Measurements from ENCODE around the gene LRRC41.

Gene LRRC41

DNA sequence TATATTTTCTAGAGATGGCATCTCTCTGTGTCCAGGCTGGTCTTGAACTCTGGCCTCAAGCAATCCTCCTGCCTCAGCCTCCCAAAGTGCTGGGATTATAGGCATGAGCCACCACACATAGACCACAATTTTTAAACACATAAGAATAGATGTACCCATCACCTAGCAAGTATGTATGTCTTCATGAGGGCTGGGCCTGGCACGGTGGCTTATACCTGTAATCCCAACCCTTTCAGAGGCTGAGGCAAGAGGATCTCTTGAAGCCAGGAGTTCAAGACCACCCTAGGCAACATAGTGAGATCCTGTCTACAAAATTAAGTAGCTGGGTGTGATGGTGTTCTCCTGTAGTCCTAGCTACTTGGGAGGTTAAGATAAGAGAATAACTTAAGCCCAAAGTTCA is 13.9 kb upstream of the LRRC41 start:
- H3K4me3 ChIP-seq (ENCODE audit: low read depth, low read length), result no peak overlapping the region
- TF ChIP-seq, protein P1, sequence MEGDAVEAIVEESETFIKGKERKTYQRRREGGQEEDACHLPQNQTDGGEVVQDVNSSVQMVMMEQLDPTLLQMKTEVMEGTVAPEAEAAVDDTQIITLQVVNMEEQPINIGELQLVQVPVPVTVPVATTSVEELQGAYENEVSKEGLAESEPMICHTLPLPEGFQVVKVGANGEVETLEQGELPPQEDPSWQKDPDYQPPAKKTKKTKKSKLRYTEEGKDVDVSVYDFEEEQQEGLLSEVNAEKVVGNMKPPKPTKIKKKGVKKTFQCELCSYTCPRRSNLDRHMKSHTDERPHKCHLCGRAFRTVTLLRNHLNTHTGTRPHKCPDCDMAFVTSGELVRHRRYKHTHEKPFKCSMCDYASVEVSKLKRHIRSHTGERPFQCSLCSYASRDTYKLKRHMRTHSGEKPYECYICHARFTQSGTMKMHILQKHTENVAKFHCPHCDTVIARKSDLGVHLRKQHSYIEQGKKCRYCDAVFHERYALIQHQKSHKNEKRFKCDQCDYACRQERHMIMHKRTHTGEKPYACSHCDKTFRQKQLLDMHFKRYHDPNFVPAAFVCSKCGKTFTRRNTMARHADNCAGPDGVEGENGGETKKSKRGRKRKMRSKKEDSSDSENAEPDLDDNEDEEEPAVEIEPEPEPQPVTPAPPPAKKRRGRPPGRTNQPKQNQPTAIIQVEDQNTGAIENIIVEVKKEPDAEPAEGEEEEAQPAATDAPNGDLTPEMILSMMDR (IDR thresholded peaks at IDR 0.05; ENCODE audit: low read depth, low read length, missing control alignments), result no peak
- in situ Hi-C loops (cut with HindIII; ENCODE audit: low sequenced_read_pairs), result no loop called here
- no peak for DNase-seq (ENCODE audit: low read depth)

DNA sequence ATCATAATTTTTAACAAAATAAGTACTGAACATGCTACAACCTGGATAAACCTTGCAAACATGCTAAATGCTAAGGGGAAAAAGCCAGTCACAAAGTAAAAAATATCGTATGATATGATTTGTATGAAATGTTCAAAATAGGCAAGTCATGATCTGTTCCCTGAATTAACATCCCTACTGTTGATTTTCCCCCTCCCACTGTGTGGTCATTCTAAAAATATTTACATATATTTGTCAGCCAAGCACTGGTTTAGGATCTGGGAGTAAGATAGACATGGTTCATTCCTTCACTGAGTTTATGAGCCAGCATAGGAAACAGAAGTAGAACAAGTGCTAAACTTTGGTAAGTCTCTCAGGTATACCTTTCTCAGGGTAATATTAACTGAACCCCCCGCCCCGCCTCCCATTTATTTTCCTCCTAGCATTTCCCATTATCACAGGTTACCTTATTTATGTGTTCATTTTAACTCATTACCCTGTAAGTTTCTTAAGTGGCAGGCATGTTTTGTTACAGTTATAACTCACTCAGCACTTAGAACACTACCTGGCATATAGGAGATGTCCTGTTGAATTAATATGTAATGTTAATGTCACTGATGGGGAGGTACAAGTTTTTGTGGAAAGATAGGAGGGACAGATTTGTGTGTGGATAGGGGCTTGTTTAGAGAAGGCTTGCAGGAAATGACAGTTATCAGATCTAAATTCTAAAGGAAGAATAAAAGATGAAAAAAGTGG is 12.4 kb upstream of the LRRC41 start:
- no peak overlapping the region for H3K4me3 ChIP-seq (ENCODE audit: low read depth, low read length)
- TF ChIP-seq, protein P1 (IDR thresholded peaks at IDR 0.05; ENCODE audit: low read depth, low read length, missing control alignments), result no peak
- DNase-seq (ENCODE audit: low read depth), result no peak
- in situ Hi-C loops (cut with HindIII; ENCODE audit: low sequenced_read_pairs), result no loop called here

DNA sequence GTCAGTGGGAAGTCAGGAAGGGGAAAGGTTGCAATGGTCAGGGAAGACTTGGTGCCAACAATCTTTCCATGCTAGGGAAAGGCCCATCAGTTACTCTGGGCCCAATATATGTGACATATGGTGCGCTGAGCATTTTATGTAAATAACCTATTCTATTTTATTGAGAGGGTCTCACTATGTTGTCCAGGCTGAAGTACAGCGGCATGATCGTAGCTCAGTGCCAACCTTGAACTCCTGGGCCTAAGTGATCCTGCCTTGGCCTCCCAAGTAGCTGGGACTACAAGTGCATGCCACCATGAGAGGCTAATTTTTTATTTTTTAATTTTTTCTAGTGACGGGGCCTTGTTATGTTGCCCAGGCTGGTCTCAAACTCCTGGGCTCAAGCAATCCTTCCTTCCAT is 6.9 kb upstream of the LRRC41 start:
- TF ChIP-seq, protein P1 (IDR thresholded peaks at IDR 0.05; ENCODE audit: low read depth, low read length, missing control alignments), result no peak
- in situ Hi-C loops (cut with HindIII; ENCODE audit: low sequenced_read_pairs), result no loop called here
- DNase-seq (ENCODE audit: low read depth), result no peak

DNA sequence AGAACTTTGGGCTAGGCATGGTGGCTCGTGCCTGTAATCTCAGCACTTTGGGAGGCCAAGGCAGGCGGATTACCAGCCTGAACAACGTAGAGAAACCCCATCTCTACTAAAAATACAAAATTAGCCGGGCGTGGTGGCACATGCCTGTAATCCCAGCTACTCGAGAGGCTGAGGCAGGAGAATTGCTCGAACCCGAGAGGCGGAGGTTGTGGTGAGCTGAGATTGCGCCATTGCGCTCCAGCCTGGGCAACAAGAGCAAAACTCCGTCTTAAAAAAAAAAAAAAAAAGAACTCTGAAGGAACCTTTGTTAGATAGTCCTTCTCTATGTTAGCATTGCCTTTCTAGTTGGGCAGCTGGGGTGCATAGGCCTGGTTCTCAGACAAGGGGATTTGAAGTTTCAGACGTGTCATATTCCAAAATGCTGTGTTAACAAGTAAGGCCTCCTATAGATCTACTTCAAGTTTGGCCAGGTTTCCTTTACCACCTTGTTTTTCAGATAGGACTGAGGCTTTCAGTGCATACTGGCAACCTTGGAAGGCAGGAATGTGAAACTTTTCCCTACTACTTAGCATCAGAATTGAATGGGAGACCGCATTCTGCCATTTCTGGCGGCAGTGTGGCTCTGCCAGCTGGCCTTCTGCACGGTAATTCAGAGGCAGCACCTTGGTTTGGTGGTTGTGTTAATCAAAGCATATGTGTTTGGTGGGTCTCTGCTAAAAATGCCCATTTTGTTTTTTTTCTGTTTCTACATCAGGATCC is 6.2 kb upstream of the LRRC41 start:
- H3K4me3 ChIP-seq (ENCODE audit: low read depth, low read length), result no peak overlapping the region
- no peak for DNase-seq (ENCODE audit: low read depth)
- in situ Hi-C loops (cut with HindIII; ENCODE audit: low sequenced_read_pairs), result no loop called here
- TF ChIP-seq, protein P1 (IDR thresholded peaks at IDR 0.05; ENCODE audit: low read depth, low read length, missing control alignments), result no peak

More for the DNA sequence above, 6.9 kb upstream of the LRRC41 start:
- H3K4me3 ChIP-seq (ENCODE audit: low read depth, low read length), result no peak overlapping the region

DNA sequence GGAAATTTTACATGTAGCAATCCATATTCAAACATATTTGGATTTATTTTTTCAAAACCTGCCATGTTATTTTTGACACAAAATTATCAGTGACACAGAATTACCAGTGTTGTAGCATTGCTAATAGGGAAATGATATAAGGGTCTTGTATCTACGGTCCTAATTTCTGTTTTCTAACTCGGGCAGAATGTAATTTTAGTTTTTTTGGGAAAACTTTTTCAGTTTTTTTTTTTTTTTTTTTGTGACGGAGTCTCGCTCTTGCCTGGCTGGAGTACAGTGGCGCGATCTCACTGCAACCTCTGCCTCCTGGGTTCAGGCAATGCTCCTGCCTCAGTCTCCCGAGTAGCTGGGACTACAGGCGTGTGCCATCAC is 2.7 kb upstream of the LRRC41 start:
- H3K4me3 ChIP-seq (ENCODE audit: low read depth, low read length), result no peak overlapping the region
- in situ Hi-C loops (cut with HindIII; ENCODE audit: low sequenced_read_pairs), result no loop called here
- DNase-seq (ENCODE audit: low read depth), result no peak
- TF ChIP-seq, protein P1 (IDR thresholded peaks at IDR 0.05; ENCODE audit: low read depth, low read length, missing control alignments), result no peak

DNA sequence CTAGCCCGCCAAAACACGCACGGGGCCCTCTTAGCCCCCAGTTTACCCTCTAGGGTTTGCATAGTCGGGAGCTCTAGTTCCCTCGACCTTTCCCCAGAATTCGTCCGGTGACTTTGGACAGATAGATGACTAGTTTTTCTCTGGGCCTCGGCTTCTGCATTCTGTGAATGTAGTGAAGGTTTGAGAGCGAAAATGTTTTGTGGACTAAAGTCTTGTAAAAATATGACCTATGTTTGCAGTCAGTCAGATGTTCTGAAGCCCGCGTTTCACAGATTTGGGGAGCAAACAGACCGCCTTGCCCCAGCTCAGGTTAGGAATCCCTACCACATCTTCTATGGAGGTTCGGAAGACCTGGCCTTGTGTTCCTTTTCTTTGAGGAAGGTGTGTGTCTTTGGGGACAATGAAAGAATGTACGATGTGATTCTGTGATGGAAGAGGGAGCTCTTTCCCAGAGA is 483 bp upstream of the LRRC41 start:
- TF ChIP-seq, protein P1 (IDR thresholded peaks at IDR 0.05; ENCODE audit: low read depth, low read length, missing control alignments), result no peak
- peak overlapping the region; percentile 94 for H3K4me3 ChIP-seq (ENCODE audit: low read depth, low read length)
- no peak for DNase-seq (ENCODE audit: low read depth)
- in situ Hi-C loops (cut with HindIII; ENCODE audit: low sequenced_read_pairs), result no loop called here

Data from astrocyte of the cerebellum (primary cell).